NCI-H1092 (cell line): ENCODE results near the gene RRAD.

Experiments used
- DNase-seq: peaks from one replicate; lab custom pipeline; 2025; lab: John Stamatoyannopoulos, UW

Gene RRAD

GRCh38 chr16:66917741-66918140 lies 7.6 kb downstream of the RRAD start:
- no peak for DNase-seq

- no peak for DNase-seq
These were observed 8.8 kb downstream of the RRAD start for GRCh38 chr16:66916518-66916917.

GRCh38 chr16:66915041-66915440 lies 10.3 kb downstream of the RRAD start:
- DNase-seq: no peak

GRCh38 chr16:66914541-66914940 lies 10.8 kb downstream of the RRAD start:
- DNase-seq: no peak

GRCh38 chr16:66913711-66914110 lies 11.6 kb downstream of the RRAD start:
- DNase-seq: no peak

GRCh38 chr16:66913081-66913480 lies 12.3 kb downstream of the RRAD start:
- no peak for DNase-seq

GRCh38 chr16:66911801-66912200 lies 13.5 kb downstream of the RRAD start:
- no peak for DNase-seq

- DNase-seq: no peak
These were observed 14.2 kb downstream of the RRAD start for GRCh38 chr16:66911112-66911511.

- DNase-seq: no peak
These were observed 15.0 kb downstream of the RRAD start for GRCh38 chr16:66910175-66910940.

- DNase-seq: no peak
These were observed 16.4 kb downstream of the RRAD start for GRCh38 chr16:66908762-66909559.

- DNase-seq: no peak
These were observed 17.2 kb downstream of the RRAD start for GRCh38 chr16:66908116-66908515.

GRCh38 chr16:66906916-66907836 lies 18.2 kb downstream of the RRAD start:
- DNase-seq: no peak

- no peak for DNase-seq
These were observed 19.4 kb downstream of the RRAD start for GRCh38 chr16:66905633-66906539.

- no peak for DNase-seq
These were observed 20.3 kb downstream of the RRAD start for GRCh38 chr16:66904846-66905632.

GRCh38 chr16:66904428-66904845 lies 20.9 kb downstream of the RRAD start:
- DNase-seq: no peak

GRCh38 chr16:66903544-66904427 lies 21.5 kb downstream of the RRAD start:
- DNase-seq: no peak

- DNase-seq: no peak
These were observed 22.4 kb downstream of the RRAD start for GRCh38 chr16:66902648-66903543.

GRCh38 chr16:66901626-66902025 lies 23.7 kb downstream of the RRAD start:
- DNase-seq: no peak
